Mammary epithelial cell (primary cell): Measurements from ENCODE around the gene NTN5.

Experiments
- CTCF ChIP-seq, 2 donors: IDR thresholded peaks in 1 of 2; conservative IDR thresholded peaks in 1 of 2; 2 replicates each; pipeline ENCODE4 v1.5.1; 2011 to 2012; ENCODE audit warnings: inconsistent platforms in 2 of 2, low read length in 2 of 2, mild to moderate bottlenecking in 2 of 2, control low read depth in 1 of 2, low read depth in 1 of 2; ENCODE audit not compliant: insufficient read depth in 1 of 2; ENCODE audit errors: extremely low read depth in 1 of 2
- EZH2 ChIP-seq: IDR thresholded peaks from 2 replicates; pipeline ENCODE4 v1.6.1; 2012; ENCODE audit warnings: low read length, inconsistent platforms, borderline replicate concordance

- no peak for TF ChIP-seq CTCF (conservative IDR thresholded peaks at IDR 0.05 in 1 of 2, IDR thresholded peaks at IDR 0.05 in 1 of 2; ENCODE audit: extremely low read depth in 1 of 2, insufficient read depth in 1 of 2, low read depth in 1 of 2, low read length in 2 of 2)
- no peak for TF ChIP-seq EZH2
Observed at GRCh38 chr19:48660852-48661710, 11.7 kb downstream of the NTN5 start.
